ENCODE data around the gene GABRA5. TPM values are rescaled to one million over a fixed set of nuclear protein-coding genes. Genes with fewer than 3 reads are reported as not detected.

The GABRA5 gene
- total and polyA plus RNA-seq, 2 of the 8 experiments (the other 6 are each of a cell fraction or from before 2014, with no cell fraction given): 15.0 to 29.6 TPM

- H3K18ac ChIP-seq (ENCODE audit: extremely low read depth, low read length): no peak overlapping the region
- no peak overlapping the region for H4K5ac ChIP-seq (ENCODE audit: insufficient read length, low read depth, low read length)
- CTCF ChIA-PET (ENCODE audit: partially characterized antibody): no interaction called here
- H3K23me2 ChIP-seq (ENCODE audit: low read depth, low read length): no peaks in the 10 kb centered on the region
- H3K27ac ChIP-seq (ENCODE audit: low read depth, low read length): no peak overlapping the region
- FAIRE-seq: no peak
- no peak overlapping the region for H3K9ac ChIP-seq (replicated peaks in 1 of 4; ENCODE audit: extremely low read depth in 1 of 4, low read depth in 3 of 4, low read length in 3 of 4)
- H4K91ac ChIP-seq (replicated peaks; ENCODE audit: insufficient read length, low read length): no peak overlapping the region
- H2BK20ac ChIP-seq (ENCODE audit: low read length): no peak overlapping the region
- H3K4me3 ChIP-seq (ENCODE audit: extremely low read depth in 1 of 4, insufficient read depth in 2 of 4, low read depth in 3 of 4, low read length in 4 of 4): no peak overlapping the region
- no peak overlapping the region for H3K23ac ChIP-seq (ENCODE audit: insufficient read length)
- no peaks in the 10 kb centered on the region for H3K79me2 ChIP-seq (ENCODE audit: control insufficient read depth in 1 of 2, insufficient read depth in 2 of 2, low read length in 2 of 2)
- H2BK15ac ChIP-seq (ENCODE audit: low read length): no peak overlapping the region
- 90% methylated on average over 1 of the region's 1 CpG; no CpG with 5 or more reads in 1 of the 2 experiments for WGBS, 2 experiments (ENCODE audit: extremely low coverage in 1 of 2, insufficient coverage in 1 of 2, insufficient read length in 1 of 2, insufficient replicate concordance in 2 of 2, low coverage in 1 of 2, low lambda C conversion rate in 2 of 2, missing lambda C conversion rate in 1 of 2)
- H2BK5ac ChIP-seq (ENCODE audit: low read depth, low read length): no peak overlapping the region
- no peak overlapping the region for H4K8ac ChIP-seq (ENCODE audit: extremely low read depth, insufficient read depth, low read length)
- H3K36me3 ChIP-seq (ENCODE audit: control insufficient read depth in 2 of 4, insufficient read depth in 4 of 4, low read length in 3 of 4): no peaks in the 10 kb centered on the region
- H3K27me3 ChIP-seq (replicated peaks in 1 of 4; ENCODE audit: control insufficient read depth in 3 of 4, extremely low read depth in 1 of 4, insufficient read depth in 3 of 4, low read length in 3 of 4): no peaks in the 10 kb centered on the region
- H2BK120ac ChIP-seq (replicated peaks; ENCODE audit: low read depth, low read length): no peak overlapping the region
- H3K9me3 ChIP-seq (ENCODE audit: insufficient read depth in 2 of 2, low read depth in 1 of 2, low read length in 1 of 2): no peaks in the 10 kb centered on the region
- no peaks in the 10 kb centered on the region for H3K79me1 ChIP-seq (ENCODE audit: low read depth, low read length)
- H3K4me1 ChIP-seq (replicated peaks in 1 of 4; ENCODE audit: control insufficient read depth in 3 of 4, insufficient read depth in 4 of 4, low read length in 3 of 4): no peaks in the 10 kb centered on the region
- H2AK5ac ChIP-seq (ENCODE audit: low read depth, low read length): no peak overlapping the region
- POLR2A ChIA-PET (ENCODE audit: partially characterized antibody): no interaction called here
- H3K56ac ChIP-seq (replicated peaks; ENCODE audit: insufficient read length, low read depth, low read length): no peak overlapping the region
- DNase-seq (ENCODE audit: low read depth in 1 of 2, low spot score in 2 of 2): no peak
- no peak overlapping the region for H3K14ac ChIP-seq (ENCODE audit: insufficient read length)
- H3K4me2 ChIP-seq (ENCODE audit: insufficient read depth in 1 of 2, low read depth in 2 of 2, low read length in 2 of 2): no peak overlapping the region
- no peak overlapping the region for H3K4ac ChIP-seq (replicated peaks; ENCODE audit: insufficient read length, low read depth, low read length)
- H4K20me1 ChIP-seq (replicated peaks in 1 of 2; ENCODE audit: control insufficient read depth in 1 of 2, insufficient read depth in 2 of 2, low read length in 2 of 2): no peaks in the 10 kb centered on the region
- H2AFZ ChIP-seq (ENCODE audit: low read length): no peak overlapping the region
- H2BK12ac ChIP-seq (ENCODE audit: low read depth, low read length): no peak overlapping the region
- TF ChIP-seq NANOG (IDR thresholded peaks at IDR 0.05; ENCODE audit: insufficient read depth, low read depth, low read length, poor library complexity, severe bottlenecking) (no peak), RFX5 (IDR thresholded peaks at IDR 0.05; ENCODE audit: borderline replicate concordance, low read depth, low read length) (no peak), JUND (IDR thresholded peaks at IDR 0.05; ENCODE audit: low read length) (no peak), POU5F1 (IDR thresholded peaks at IDR 0.05; ENCODE audit: low read depth, low read length) (no peak), EZH2 (IDR thresholded peaks at IDR 0.05; ENCODE audit: low read depth, low read length, severe bottlenecking) (no peak), SAP30 (IDR thresholded peaks at IDR 0.05; ENCODE audit: insufficient read depth, insufficient replicate concordance, low read length) (no peak), FOSL1 (IDR thresholded peaks at IDR 0.05; ENCODE audit: insufficient read depth, low read depth, low read length) (no peak), SP1 (IDR thresholded peaks at IDR 0.05; ENCODE audit: low read depth, low read length) (no peak), BCL11A (IDR thresholded peaks at IDR 0.05; ENCODE audit: low read depth in 2 of 2, low read length in 2 of 2) (no peak), HDAC2 (IDR thresholded peaks at IDR 0.05; ENCODE audit: borderline replicate concordance in 1 of 2, low read depth in 2 of 2, low read length in 2 of 2) (no peak), HDAC6 (IDR thresholded peaks at IDR 0.05; ENCODE audit: low read depth, low read length) (no peak), NRF1 (IDR thresholded peaks at IDR 0.05; ENCODE audit: low read depth, low read length) (no peak), MAX (IDR thresholded peaks at IDR 0.05) (no peak), YY1 (IDR thresholded peaks at IDR 0.05; ENCODE audit: low read depth, low read length) (no peak), JUN (IDR thresholded peaks at IDR 0.05; ENCODE audit: low read depth, low read length) (no peak)
These were observed 54.6 kb downstream of the GABRA5 start for GRCh38 chr15:26921433-26921832.

All from H1 (cell line).